Retina (tissue), 1 donor: ENCODE results near the gene ARRB1.
A peak's percentile ranks its signal among the peaks of the same experiment; 100 is the strongest.
"Not testable (repeated sequence)": the region's sequence is repeated elsewhere in the genome, so short reads cannot be mapped to it uniquely, and the experiment has no call there.

ENCODE experiments used
- DNase-seq: peaks from one replicate; pipeline ENCODE4 v3.0.0-alpha.2; 2016

ARRB1 gene

DNA sequence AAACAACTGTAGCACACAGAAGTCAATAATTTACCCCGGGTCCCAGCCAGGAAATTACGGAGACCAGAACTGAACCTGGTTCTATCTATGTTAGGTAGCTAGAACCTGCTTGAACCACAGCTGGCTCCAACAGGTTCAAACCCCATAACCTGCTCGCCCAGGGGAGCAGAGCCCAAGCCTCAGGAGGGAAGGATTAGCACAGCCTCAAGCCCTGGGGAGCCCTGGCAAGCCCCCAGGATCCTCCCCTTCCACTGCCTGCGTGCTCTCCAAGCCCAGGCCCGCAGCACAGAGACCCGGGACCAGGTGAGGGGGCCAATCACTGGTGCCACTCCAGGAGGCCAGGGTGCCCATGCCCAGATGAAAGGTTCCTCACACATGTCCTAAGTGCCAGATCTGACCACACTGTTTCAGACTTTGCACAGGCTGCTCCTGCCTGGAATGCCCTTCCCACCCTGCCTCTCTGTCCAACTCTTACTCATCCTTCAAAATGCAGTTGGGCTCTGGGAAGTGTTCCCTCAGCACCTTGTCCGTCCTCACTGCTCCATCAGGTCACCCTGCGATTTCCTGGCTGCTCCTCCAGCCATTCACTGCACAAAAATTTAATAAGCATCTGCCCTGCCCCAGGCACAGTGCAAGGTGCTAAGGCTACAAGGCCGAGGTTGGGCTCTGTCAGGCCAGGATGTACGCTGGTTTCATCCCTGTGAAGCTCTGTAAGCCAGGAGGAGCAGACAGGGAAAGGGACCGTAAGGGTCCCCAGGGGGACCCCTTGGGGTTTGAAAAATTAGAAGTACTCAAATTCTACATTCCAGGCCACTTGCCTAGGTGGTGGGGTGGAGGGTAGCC is 32.2 kb downstream of the ARRB1 start:
- DNase-seq = no peak

DNA sequence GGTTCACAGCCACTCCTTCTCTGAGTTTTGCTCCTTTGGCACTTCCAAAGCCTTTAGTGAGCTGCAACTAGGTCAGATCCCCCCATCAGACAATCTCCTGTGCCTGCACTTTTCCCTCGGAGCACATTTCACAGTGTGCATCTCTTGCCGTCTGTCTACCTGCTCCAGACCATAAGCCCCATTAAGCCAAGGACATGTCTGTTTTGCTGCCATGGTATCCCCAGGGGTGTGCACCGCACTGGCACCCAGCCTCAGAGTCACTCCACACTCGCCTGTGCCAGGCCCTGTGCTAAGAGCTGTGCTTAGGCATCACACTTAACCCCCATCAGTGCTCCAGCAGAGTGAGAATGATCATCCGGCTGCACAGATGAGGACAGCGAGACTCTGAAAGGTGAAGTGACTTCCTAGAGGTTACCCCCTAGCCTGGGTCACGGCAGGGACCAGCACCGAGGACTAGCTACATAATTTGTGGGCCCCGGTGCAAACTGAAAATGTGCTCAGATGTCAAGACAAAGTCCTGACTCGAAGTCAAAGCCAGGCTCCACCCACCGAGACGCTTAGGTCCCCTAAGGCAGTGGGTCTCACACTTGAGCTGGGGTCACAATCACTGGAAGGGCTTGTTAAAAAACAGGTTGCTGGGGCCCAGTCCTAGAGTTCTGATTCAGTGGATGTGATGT is 33.9 kb downstream of the ARRB1 start:
- DNase-seq = no peak

DNA sequence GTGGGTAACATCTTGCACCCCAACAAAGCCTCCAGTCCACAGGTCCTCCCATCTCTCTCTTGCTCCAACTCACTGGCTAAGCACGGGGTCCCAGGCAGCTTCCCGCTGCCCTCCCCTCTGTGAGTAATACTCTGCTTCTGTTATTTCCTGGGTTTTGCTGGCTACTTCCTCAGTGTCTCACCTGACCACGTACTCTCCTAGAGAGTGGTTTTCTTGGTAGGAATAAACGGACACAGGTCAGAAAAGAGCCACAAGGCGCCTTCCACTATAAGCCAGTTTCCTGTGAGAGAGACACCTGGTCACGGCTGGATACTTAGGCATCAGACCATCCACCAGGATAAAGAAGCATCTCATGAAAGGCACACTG is 36.0 kb downstream of the ARRB1 start:
- no peak for DNase-seq

DNA sequence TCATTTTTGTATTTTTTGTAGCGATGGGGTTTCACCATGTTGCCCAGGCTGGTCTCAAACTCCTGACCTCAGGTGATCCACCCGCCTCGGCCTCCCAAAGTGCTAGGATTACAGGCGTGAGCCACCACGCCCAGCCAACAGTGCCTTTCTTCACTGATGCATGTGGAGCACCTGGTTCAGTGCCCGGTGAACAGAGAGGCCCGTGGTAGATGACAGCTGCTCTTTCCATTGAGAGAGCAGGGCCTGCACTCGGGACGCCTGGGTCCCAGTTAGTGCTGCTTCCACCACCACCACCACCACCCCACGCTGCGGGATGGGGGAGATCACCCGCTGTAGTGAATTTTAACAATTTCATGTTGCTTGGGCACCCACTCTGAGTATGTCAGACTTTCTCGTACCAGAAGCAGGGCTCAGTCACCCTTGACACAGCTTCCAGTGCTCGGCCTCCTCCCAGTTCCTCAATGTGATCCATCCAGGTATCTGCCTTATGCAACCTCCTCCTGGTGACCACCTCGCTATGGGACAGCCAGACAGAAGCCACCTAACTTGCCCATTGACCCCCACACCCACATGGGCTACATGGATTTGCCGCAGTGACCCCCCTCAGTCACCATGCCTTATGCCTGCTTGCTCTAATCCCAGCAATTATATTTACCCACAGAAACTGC is 36.6 kb downstream of the ARRB1 start:
- no peak for DNase-seq

DNA sequence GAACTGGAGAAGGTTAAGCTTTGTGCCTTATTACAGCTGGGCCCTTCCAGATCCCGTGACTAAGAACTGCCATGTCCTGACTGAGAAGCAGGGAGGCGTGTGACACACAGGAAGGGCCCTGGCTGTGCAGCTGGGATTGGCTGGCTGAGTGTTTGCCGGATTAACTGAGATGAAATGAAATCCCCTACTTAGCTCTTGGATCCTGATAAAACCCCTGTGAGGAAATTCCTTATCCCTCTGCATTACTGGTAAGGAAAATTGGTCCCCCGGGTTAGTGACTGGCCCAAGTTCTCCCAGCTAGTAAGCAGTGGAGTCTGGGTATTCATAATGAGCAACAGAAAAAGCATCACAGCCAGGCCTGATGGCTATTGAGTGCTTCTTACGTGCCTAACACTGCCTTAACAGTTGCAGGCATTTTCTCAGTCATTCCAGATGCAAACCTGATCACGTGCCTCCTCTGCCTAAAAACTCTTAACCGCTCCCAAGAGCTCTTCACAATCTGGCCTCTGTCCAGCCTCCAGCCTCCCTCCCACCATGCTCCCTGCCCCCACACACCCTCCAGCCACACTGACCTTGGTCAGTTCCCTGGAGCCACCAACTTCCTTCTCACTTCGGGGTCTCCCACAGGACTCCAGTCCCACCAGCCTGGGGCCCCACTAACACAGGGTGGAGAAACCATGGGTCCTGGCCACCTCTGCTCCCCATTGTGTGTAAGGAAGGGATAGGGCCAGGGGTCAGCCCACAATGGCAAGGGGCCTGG is 37.8 kb downstream of the ARRB1 start:
- DNase-seq = no peak

DNA sequence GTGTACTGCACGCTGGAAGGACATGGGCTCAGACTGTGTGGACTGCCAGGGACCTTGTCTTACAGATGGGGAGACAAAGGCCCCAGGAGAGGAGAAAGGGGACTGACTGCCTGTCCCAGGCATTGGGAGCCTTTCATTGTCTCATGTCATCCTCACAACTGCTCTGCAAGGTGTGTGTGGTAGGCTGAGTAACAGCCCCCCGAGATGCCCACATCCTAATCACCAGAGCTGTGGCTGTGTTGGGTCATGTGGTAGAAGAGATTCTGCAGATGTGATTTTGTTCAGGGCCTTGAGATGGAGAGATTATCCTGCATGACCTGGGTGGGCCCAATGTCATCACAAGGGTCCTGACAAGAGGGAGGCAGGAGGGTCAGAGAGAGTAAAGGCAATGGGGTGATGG is 39.1 kb downstream of the ARRB1 start:
- no peak for DNase-seq

DNA sequence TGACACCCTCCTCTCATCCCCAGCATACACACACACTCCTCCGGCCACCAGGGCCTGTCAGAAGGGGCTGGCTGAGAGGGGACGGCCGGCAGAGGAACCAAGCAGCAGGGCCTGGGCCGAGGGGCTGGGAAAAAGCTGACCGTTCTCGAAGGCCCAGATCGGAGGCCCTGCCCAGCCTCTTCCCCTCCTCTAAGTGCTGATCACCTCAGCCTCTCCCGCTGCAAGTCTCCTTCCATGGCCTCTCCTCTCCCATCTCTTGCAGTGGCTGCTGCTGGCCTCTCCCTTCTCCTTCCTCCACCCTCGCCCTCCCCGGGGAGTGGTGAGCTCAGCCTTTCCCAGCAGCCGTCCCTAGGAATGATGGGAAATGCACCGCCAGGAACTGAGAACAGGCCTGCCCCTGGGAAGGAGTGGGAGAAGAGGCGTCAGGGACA is 39.6 kb downstream of the ARRB1 start:
- peak; percentile 59 for DNase-seq

DNA sequence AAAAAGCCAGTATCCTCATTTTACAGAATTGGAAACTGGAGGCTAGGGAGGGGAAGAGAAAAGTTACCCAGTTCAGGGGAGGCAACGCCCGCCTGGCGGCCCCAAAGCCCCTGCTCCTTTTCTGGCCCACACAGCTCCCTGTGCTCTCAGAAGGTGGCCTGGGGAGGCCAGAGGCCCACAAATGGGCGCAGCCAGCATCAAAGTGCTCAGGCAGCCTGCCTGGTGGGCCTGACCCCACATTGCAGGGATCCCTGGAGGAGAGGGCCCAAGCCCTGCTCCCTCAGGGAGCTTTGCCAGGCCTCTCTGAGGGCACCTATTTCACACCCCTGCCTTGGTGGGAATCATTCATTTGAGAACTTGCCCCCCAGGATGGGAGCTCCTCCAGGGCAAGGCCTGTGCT is 42.5 kb downstream of the ARRB1 start:
- DNase-seq = no peak

DNA sequence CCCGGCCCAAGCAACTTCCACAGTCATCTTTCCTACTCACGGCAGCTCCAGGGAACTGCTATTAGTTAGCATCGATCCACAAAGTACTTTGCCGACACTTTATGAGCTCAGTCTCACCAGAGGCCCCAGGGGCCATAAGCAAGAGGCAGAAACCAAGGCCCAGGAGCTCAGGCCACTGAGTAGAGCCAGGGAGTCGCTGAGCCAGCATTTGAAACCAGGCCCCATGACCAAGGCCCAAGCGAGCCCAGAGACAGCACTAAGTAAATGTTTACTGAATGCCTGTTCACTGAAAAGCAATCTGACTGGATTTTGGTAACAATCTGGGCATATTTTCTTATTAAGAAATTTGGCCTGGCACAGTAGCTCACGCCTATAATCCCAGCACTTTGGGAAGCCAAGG is 43.3 kb downstream of the ARRB1 start:
- DNase-seq = no peak

DNA sequence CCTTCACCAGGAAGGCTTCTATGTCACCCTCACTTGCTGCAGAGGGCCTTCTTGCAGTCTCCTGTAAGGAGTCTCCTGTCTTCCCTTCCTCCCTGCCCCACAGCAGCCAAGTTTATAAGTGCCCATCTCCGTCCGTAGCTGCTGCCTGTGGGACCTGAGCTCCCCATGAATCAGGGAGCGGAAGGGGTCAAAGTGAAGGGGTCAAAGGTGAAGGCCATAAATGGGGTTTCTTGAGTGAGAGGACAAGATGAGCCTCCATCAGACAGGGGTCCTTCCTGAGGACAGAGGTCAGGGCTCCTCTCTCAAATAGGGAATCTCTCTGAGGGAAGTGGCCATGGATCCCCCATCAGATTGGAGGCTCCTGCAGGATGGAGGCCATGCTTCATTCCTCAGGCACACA is 44.4 kb downstream of the ARRB1 start:
- no peak for DNase-seq

DNA sequence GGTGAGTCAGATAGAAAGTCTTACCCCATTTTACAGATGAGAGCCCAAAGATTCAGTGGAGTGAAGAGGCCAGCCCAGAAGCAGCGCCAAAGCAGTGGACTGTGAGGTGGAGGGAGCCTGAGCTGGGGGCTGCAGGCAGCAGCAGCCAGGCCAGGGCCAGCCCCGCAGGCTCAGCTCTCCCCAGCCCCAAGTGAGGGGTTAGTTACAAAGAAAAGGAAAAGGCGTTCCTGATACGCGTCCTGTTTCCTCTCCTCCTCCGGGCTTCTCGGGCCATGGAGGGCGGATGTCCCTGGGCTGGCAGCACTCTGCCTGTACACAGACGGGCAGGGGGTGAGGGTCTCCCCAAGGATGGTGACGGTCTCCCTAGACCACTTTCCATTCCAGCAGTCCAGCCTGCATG is 44.9 kb downstream of the ARRB1 start:
- DNase-seq = no peak

DNA sequence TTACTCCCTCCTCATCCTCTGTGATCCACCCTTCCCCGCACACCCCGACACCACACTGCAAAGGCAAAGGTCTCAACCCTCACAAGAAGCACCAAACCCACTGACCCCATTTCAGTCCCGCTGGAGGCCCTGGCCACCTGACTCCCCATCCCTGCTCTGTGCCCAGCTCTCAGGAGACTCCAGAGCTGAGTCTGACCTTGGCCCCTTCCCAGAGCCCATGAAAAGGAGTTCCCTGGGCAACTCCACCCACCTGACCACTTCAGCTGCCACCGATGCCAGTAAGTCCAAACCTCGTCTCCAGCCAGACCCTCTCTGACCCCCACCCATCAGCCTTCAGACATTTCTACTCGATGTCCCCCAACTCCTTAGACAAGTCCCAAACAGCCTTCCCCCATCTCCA is 45.5 kb downstream of the ARRB1 start:
- DNase-seq = no peak

DNA sequence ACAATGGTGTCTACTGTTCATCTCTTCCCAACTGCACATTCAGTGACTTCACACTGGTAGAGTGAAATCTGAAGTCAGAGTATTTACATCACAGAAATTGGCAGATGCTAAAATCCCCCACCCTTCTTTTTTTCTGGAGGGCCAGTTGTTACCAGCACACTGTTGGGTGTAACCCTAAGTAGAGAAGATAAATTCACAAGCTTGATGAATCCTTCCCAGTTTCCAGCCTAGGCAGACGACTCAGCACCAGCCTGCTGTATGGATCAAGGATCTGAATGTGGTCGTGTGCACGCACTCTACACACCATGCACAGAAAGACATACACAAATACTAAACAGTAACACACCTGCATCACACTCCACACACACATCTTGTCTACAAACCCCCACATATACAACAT is 46.0 kb downstream of the ARRB1 start:
- no peak for DNase-seq

DNA sequence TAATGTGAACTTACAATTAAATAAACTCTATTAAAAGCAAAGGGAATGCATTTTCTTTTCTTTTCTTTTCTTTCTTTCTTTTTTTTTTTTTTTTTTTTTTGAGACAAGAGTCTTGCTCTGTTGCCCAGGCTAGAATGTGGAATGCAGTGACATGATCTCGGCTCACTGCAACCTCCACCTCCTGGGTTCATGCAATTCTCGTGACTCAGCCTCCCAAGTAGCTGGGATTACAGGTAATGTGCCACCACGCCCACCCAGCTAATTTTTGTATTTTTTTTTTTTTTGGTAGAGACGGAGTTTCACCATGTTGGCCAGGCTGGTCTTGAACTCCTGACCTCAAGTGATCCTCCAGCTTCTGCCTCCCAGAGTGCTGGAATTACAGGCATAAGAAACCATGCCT is 46.5 kb downstream of the ARRB1 start:
- not testable (repeated sequence) for DNase-seq

DNA sequence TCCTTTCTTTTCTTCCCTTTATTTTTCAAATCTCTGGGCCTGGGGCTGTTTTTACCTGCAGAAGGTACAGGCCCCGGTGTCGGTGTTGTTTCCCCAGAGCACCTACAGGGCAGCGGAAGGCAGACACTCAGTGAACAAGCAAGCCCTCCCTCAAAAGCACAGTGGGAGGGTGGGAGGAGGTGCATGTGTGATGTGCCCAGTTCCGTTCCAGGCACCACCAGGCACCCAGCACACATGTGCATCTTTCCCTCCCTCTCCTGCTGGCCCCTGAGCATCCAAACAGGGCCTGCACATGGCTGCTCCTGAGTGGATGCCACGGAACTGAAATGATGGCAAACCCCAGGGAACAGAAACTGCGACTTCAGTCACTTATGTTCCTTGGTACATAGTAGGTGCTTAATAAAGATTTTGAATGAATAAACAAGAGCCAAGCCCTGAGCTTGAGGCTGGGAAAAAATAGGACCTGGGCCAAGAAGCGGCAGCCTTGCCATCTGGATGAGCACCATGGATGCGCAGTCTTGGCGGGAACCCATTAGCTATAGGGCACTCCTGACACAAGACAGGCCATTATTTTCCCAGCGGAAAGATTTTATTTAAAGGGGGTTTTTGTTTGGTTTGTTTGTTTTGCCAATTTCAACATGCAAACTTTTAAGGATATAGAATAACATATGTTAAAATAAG is 47.8 kb downstream of the ARRB1 start:
- no peak for DNase-seq

DNA sequence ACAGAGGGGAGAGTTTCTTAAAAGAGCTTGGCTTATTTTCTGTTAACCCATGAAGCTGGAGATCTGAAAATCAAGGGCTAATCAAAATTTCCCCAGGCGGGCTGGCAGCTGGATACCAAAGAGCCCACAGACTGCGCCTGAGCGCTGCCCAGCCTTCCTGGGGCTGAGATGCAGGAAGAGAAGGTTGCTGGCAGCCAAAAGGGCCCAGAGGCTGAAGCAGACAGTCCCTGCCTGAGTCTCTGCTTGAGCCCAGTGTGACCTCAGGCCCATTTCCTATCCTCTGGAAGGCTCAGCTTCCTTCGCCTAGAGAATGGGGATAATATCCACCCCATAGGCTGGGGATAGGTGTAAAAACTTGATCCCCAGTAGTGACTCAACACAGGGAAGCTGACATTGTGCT is 49.1 kb downstream of the ARRB1 start:
- no peak for DNase-seq

DNA sequence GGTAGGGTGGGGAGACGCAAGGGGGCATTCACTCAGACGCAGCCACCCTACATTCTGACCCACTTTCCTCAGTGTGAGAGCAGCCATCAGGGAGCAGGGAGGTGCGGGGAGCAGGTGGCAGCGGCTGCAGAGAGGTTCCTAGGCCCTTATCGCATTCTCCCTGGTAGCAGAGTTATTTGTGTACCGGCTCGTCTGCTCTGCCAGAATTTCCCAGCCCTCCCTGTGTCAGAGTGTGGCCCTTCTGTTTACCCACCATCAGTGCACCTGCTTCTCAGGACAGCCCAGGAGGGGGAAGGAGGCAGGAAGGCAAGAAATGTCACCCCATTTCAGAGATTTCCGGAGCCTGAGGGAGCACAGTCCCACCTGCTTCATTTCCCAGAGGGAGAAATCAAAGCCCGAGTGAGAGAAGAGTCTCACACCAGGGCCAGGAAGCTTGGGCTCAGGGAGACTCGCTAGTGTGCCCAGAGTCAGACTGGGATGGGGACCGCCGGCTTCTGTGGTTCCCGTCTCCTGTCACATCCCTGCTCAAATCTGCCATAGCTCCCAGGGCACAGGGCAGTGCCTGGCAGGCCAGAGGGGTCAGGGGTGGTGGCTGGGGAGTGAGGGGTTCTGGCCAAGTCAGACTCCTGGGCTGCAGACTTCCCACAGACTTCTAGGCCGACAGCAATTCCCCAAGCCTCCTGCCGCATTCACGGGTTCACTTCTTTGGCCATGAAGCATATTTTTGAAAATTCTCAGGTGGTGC is 49.7 kb downstream of the ARRB1 start:
- DNase-seq = peak; percentile 40

DNA sequence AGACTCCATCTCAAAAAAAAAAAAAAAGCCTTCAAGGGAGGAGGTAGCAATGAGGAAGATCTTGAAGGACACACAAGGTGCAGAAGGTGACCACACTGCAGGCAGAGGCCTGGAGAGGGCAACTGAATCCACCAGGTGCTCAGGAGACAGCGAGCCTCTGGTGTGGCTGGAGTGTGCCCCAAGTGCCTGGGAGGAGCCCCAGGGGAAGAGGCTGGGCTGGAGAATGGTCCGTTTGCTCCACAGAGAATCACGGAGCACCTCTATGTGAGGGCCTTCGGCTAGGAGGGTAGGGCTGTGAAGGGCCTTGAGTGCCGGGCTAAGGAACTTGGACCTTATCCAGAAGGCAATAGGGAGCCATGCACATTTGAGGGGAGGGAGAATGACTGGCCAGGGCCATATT is 50.3 kb downstream of the ARRB1 start:
- DNase-seq = no peak

DNA sequence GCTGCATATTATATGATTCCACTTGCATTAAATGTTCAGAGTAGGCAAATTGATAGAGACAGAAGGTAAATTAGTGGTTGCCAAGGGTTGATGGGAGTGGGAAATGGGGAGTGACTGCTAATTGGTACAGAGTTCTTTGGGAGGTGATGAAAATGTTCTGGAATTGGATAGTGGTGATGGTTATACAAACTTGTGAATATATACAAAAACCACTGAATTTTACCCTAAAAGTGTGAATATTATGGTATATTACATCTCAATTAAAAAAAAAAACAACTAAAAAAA is 52.5 kb downstream of the ARRB1 start:
- no peak for DNase-seq

DNA sequence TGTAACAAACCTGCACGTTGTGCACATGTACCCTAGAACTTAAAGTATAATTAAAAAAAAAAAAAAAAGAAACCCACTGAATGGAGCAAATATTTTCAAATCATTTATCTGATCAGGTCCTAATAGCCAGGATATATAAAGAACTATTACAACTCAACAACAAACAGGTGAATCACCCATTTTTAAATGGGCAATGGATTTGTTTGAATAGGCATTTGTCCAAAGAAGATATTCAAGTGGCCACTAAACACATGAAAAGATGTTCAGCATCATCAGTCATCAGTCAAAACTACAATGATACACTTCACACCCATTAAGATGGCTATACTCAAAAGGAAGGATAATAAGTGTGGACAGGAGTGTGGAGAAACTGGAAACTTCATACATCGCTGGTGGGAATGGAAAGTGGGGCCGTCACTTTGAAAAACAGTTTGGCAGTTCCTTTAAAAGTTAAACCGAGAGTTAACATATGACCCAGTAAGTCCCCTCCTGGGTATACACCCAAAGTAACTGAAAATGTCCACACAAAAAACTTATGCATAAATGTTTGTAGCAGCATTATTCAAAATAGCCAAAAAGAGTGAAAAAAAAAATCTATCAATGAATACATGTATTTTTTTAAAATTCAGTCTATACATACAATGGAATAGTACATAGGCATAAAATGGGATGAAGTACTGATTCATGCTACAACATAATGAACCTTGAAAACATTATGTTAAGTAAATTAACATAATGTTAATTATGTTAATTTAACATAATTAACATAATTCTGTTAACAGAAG is 53.1 kb downstream of the ARRB1 start:
- DNase-seq = no peak

DNA sequence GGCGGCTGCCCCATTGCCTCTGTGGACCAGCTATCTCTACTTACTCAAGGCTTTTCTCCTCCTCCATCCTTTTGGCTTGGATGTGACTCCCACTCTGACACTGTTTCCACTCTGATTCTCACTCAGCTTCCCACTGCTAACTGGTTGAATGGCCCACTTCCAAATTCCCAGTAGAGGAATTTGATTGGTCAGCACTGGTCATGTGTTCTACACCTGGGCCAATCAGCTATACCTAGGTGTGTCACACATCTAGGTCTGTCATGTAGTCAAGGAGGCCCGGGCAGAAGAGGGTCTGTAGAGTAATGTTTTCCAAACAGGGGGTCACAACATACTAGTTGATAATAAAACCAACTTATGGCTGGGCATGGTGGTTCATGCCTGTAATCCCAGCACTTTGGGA is 57.6 kb downstream of the ARRB1 start:
- DNase-seq = no peak
